Right renal pelvis (tissue), 4 donors: ENCODE measurements around the gene NSD2. TPM values are rescaled to one million over a fixed set of nuclear protein-coding genes. Genes with fewer than 3 reads are reported as not detected.
"Not testable (repeated sequence)": the region's sequence is repeated elsewhere in the genome, so short reads cannot be mapped to it uniquely, and the experiment has no call there.

Experiments used
- DNase-seq, 4 donors: peaks; one replicate each; pipeline ENCODE4 v3.0.0-alpha.2; 2013; ENCODE audit warnings: low read depth in 4 of 4, low spot score in 3 of 4, missing footprints in 1 of 4
- polyA plus RNA-seq, 4 donors: library from polyadenylated mRNA; unstranded; fragments of 120-200 nt; gene quantifications; one replicate each; pipeline ENCODE4 v1.2.1, GENCODE V29; 2013; ENCODE audit not compliant: insufficient read length in 4 of 4

Gene NSD2
- polyA plus RNA-seq, 4 donors = 68.2 to 85.6 (median 79.1) TPM

DNA sequence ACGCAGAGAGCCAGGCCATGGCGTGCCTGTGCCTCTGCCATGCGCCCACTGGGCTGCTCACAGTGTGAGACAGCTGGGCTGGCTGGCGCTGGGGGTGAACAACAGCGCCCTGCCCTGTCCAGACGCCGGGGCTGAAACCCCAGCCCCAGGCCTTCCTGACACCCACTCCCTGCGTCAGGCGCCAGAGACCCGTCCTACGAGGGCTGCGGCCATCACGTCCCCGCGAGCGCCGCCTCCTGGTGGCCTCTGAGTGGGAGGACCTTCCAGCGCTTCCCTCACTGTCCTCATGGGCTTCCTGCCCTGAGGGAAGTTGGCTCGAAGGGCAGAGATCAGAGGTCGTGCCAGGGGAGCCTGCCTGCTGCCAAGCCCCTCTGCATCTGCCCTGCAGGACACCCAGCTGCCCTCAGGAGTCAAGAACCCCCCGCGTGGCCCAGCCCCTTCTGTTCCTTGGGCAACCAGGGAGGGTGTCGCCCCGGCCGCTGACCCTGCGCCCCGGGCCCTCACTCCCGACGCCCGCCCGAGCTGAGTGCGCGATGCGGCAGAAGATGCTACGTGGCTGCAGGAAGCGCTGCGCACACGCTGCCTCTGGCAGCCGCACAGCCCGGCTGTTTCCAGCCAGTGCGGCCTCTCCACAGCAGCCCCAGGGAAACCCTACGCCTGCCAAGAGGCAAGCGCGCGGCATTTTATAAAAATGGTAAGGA is 121.4 kb downstream of the NSD2 start:
- no peak for DNase-seq

DNA sequence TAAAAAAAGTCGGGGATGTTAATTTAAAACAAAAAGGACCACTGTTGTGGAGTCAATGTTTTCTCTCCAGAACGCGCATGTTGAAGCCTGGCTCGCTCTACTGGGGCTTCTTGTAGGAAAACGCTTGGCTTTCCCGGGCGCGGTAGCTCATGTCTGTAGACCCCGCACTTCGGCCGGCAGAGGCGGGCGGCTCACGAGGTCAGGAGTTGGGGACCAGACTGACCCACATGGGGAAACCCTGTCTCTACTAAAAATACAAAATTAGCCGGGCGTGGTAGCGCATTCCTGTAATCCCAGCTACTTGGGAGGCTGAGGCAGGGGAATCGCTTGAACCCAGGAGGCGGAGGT is 122.0 kb downstream of the NSD2 start:
- DNase-seq = no peak

DNA sequence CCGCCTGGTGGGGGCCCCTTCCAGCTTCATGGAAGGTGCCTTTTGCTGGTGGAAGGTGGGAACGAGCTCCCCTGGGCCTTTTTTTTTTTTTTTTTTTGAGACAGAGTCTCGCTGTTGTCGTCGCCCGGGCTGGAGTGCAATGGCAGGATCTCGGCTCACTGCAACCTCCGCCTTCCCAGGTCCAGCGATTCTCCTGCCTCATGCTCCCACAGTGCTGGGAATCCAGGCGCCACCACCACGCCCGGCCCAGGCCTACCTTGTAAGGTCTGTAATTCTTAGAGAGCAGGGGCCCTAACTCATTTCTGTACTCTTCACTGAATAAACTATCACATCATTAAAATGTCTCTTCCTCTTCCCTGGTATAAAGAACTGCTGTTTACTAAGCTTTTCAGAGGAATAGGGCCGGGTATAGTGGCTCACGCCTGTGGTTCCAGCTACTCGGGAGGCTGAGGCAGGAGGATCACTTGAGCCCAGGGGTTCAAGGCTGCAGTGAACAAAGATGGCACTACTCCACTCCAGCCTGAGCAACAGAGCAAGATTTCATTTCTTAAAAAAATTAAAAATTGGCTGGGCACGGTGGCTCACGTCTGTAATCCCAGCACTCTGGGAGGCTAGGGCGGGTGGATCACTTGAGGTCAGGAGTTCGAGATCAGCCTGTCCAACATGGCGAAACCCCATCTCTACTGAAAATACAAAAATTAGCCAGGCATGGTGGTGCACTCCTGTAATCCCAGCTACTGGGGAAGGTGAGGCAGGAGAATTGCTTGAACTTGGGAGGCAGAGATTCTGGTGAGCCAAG is 122.7 kb downstream of the NSD2 start:
- DNase-seq = not testable (repeated sequence)

DNA sequence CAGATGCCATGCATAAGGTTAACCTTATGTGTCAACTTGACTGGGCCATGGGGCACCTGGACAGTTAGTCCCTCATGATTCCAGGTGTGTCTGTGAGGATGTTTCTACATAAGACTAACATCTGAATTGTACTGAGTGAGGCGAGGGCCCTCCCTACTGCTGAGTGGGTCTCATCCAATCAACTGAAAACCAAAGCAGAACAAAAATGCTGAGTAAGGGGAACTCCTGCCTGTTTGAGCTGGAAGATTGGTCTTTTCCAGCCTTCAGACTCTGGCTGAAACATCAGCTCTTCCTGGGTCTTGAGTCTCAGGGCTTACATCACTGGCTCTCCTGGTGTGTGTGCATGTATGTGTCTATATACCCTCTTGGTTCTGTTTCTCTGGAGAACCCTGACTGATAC is 123.7 kb downstream of the NSD2 start:
- DNase-seq = no peak

DNA sequence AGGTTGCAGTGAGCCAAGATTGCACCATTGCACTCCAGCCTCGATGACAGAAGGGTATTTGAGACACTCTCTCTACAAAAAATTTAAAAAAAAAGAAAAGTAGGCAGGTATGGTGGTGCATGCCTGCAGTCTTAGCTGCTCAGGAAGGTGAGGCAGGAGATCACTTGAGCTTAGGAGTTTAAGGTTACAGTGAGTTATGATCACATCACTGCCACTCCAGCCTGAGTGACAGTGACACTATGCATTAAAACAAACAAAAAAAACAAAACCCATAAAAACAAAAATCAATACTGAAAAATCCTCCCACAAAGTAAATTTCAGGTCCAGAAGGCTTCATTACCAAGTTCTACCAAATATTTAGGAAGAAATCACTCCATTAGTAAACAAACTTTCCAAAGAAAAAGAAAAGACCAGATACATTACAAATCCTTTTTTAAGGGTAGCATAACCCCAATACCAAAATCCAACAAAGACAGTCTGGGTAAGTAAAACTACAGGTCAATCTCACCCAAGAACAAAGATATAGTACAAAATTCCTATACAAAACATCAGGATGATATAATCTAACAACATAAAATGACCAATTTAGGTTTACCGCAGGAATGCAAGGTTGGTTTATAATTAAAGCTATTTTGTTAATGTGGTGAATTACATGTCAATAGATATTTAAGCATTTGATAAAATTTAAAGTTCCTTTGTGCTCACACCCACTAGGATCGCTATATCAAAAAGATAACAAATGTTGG is 125.8 kb downstream of the NSD2 start:
- DNase-seq = no peak

DNA sequence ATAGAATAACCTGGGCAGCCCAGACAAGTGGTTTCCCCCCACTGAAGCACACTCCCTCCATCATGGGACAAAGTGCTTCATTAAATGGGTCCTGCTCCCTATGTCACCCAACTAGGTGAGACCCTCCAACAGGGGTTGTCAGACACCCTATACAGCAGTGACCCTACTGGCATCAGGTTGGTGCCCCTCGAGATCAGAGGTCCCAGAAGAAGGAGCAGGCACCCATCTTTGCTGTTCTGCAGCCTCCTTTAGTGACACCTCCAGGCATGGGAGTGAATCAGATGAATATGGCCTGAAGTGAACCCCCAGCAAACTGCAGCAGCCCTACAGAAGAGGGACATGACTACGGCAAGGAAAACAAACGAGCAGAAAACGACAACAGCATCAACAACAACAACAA is 126.5 kb downstream of the NSD2 start:
- no peak for DNase-seq

DNA sequence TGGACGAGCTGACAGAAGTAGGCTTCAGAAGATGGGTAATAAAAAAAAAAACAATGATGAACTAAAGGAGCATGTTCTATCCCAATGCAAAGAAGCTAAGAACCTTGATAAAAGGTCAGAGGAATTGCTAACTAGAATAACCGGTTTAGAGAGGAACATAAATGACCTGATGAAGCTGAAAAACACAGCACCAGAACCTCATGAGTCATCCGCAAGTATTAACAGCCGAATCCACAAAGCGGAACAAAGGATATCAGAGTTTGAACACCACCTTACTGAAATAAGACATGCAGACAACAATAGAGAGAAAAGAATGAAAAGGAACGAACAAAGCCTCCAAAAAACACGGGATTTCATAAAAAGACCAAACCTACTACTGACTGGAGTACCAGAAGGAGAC is 127.1 kb downstream of the NSD2 start:
- DNase-seq = no peak

DNA sequence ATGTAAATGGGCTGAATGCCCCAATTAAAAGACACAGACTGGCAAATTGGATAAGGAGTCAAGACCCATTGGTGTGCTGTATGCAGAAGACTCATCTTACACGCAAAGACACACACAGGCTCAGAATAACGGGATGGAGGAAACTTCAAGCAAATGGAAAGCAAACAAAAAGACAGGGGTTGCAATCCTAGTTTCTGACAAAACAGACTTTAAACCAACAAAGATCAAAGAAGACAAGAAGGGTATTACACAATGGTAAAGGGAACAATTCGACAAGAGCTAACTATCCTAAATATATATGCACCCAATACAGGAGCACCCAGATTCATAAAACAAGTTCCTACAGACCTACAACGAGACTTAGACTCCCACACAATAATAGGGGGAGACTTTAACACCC is 128.1 kb downstream of the NSD2 start:
- not testable (repeated sequence) for DNase-seq

DNA sequence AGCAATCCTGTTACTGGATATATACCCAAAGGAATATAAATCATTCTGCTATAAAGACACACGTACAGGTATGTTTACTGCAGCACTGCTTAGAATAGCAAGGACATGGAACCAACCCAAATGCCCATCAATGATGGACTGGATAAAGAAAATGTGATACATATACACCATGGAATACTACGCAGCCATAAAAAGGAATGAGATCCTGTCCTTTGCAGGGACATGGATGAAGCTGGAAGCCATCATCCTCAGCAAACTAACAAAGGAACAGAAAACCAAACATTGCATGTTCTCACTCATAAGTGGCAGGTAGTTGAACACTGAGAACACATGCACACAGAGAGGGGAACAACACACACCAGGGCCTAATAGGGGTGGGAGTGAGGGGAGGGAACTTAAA is 132.2 kb downstream of the NSD2 start:
- not testable (repeated sequence) for DNase-seq

DNA sequence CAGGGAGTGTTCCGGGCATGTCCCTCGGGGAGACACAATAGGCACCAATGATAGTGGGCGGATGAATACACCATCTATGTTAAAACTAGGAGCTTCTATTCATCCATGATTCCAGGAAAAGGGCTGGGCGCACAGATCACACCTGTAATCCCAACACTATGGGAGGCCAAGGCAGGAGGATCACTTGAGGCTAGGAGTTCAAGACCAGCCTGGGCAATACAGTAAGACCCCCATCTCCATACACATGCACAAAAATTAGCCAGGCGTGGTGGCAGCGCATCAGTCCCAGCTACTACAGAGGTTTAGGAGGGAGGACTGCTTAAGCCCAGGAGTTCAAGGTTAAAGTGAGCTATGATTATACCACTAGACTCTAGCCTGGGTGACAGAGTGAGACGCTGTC is 135.2 kb downstream of the NSD2 start:
- no peak for DNase-seq

DNA sequence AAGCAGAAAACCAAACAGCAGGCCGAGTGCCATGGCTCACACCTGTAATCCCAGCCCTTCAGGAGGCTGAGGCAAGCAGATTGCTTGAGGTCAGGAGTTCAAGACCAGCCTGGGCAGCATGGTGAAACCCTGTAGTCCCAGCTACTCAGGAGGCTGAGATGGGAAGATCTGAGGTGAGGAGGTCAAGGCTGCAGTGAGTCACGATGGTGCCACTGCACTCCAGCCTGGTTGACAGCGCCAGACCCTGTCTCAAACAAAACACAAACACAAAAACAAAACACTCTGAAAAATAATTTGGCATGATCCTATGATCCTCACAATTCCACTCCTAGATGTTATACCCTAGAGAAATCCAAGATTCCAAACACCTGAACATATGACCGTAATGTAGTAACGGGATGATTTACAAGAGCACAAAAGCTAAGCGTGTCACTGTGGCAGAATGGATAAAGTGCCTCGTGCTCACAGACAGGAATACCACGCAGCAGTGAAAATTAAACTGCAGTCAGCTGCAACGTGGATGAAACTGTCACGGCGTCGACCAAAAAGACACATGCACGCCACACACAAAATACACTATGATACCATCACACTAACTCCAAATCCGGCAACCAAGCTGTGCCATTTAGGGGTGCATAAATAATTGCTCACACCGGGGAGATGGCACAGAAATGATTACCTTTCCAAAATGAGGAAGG is 135.9 kb downstream of the NSD2 start:
- DNase-seq = no peak

DNA sequence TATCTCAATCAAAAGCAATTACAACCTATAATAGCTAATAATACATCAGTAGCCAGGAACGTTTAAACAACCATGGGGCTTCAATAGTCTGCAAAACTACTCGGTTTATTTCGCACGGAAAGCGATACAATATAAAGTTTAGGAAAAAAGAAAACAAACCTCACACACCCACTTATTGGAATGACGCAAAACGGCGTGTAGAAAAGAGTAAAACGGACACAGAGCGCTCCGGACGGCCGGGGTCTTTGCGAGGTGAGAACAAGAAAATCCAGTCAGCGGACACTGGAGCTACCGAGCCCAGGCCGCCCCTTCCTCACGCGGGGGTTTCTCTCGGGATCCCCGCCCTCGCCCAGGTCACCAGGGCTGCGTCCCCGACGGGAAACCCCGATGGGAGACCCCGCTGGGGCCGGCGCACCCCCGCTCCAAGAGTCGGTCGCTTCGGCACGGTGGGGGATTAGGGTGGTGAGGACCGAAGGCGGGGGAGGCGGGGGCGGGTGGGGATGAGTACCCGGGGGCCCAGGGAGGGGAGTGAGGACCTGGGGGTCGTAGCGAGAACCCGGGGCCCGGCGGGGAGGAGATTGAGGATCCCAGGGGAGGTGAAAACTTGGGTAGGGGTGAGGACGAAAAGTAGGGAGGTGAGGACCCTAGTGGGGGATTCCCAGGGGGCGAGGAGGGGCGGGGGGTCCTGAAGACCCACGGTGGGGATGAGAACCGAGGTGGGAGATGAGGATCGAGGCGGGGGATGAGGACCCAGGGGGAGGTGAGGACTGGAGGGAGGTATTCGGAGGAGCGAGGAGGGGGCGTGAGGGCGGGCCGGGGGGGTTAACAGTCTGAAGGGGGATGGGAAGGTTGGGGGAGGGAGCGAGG is 136.8 kb downstream of the NSD2 start:
- DNase-seq = no peak

DNA sequence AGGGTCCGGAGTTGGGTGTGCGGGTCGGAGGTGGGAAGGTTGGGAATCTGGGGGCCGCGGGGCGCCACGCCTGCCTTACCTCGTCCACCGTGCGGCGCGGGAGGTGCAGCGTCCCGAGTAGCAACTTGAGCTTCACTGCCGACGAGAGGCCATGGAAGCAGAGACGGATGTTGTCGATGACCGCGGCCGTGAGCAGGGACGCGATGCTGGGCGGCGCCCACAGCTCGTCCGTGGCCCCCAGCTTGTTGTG is 137.4 kb downstream of the NSD2 start:
- DNase-seq = no peak

DNA sequence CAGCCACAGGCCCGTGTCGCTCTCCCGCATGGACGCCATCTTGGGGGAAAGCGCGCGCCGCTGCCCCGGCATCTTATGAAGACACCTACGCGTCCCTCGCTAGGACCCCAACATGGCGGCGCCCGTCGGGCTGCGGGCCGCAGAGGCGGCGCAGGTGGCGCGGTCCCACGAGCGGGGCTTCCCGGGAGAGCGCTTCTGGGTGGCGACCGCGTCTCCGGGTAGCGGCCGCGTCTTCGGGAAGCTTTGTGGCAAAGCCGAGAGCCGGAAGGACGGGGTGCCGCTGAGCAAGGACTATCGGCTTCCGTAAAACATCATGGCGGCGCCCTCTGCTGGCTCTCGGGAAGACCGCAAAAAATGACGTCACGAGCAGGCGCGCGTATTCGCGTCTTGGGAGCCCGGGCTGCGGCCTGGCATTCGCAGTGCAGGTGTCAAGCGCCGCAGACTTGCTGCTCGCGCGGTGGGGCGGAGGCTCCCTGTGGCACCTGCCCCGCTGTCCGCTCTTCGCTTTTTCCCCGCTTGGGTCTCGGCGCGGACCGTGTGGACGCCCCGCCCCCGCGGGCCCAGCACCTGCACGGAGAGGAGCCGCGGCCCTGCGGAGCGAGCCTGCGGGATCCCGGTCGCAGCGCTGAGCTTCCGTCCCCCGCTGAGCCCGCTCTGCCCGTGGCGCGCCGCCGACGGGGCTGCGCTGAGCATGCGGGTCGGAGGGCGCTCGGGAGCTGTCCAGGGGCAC is 137.9 kb downstream of the NSD2 start, which contains the start of gene NELFA:
TSS of gene NELFA (minus strand) at position 54 of the 730 bp plus-strand sequence. CDS start at position 39, 15 bp downstream.
- peak; percentile 91 to 99 (median 92) for DNase-seq

DNA sequence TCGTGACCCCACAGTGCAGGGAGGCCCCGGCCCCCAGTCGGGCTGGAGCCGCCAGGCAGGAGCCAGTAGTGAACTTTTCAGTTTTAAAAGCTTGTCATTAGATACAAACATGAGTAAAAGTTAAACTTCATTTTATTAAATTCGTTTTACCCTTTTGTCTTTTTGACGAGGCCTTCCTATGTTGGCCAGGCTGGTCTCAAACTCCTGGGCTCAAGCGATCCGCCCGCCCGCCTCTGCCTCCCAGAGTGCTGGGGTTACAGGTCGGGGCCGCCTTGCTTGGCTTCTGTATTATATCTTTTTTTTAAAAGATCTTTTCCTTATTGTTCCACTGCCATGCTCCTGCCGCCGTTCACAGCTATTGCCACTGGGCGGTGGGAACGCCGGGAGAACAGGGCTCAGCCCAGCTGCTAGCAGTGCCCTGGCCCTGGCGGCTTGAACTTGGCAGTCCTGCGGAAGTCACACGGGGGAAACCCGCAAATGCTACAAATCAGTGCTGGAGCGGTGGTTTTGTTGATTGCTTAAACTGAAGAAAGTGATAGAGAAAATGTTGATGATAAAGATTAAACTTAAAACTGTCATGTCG is 138.5 kb downstream of the NSD2 start:
- no peak for DNase-seq

DNA sequence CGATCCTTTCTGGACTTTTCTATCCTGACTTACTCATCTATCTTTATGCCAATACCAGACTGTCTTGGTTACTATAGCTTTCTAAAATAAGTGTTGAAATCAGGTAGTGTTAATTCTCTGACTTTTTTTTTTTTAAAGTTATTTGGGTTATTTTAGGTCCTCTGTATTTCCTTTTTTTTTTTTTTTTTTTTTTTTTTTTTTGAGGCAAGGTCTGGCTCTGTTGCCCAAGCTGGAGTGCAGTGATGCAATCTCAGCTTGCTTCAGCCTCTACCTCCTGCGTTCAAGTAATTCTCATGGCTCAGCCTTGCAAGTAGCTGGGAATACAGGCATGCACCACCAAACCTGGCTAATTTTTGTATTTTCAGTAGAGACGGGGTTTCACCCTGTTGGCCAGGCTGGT is 140.4 kb downstream of the NSD2 start:
- no peak for DNase-seq

DNA sequence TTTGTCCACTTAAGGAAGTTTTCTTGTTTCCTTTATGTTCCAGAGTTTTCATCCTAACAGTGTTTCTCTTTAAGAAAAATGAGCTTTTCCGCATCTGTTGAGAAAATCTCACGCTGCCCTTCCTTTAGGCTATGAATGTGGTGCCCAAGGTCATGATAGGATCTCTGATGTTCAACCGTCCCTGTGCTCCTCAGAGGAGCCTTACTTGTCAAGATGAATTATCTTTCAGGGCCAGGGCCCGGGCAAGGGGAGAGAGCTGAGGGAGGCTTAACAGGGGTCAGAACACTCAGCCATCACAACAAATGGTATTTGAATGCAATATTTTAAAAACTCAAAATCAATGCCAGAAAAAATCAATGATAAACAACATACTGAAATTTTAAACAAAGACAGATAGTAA is 143.8 kb downstream of the NSD2 start:
- no peak for DNase-seq

DNA sequence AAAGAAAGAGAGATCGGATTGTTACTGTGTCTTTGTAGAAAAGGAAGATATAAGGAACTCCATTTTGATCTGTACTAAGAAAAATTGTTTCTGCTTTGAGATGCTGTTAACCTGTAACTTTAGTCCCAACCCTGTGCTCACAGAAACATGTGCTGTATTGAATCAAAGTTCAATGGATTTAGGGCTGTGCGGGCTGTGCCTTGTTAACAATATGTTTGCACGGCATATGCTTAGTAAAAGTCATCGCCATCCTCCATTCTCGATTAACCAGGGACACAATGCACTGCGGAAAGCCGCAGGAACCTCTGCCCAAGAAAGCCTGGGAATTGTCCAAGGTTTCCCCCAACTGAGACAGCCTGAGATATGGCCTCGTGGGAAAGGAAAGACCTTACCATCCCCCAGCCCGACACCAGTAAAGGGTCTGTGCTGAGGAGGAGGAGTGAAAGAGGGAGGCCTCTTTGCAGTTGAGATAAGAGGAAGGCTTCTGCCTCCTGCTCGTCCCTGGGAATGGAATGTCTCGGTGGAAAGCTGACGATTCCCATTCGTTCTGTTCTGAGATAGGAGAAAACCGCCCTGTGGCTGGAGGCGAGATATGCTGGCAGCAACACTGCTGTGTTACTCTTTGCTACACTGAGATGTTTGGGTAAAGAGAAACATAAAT is 150.3 kb downstream of the NSD2 start:
- DNase-seq = not testable (repeated sequence)

DNA sequence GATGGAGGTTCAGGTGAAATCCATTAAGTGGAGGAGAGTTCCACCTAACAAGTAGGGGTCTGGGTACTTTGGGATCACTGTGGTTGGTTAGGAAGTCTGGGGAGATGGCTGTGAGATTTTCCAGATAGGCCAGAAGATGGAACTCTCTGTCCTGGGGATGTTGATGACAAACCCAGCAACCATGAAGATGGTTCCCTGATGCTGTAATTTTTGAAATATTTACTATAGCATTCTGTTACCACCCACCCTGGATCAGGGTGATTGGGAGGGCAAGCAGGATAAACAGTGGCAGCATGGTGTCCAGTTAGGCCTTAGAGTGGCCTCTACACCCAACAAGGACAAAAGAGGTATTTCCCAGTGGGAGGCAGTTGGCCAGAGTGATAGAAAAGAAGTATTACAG is 153.5 kb downstream of the NSD2 start:
- no peak for DNase-seq
